HepG2 (cell line): ENCODE results near the gene ABTB2. TPM values are rescaled to one million over a fixed set of nuclear protein-coding genes. Genes with fewer than 3 reads are reported as not detected.

Experiments
- ATAC-seq: fragments of 200-7000 bp; cut with Tn5 transposase; 3 replicates; pipeline ENCODE4 v1.9.1; 2020; ENCODE audit warnings: mild to moderate bottlenecking, moderate library complexity
- BruUV-seq: library from RNA; stranded (reverse); fragments of 400-500 nt; replicated peaks from 2 replicates; lab custom pipeline; 2021; lab: Mats Ljungman, UMichigan
- CTCF ChIA-PET: fragments of 300-600 bp; formaldehyde crosslinking; extraction: SDS; loops from one replicate; lab custom pipeline; 2021; ENCODE audit warnings: low total read pairs, inconsistent platforms, low intra/inter-chr PET ratio; lab: Yijun Ruan, JAX
- POLR2A ChIA-PET: fragments of 350-600 bp; sonication (Branson Sonifier 250); formaldehyde crosslinking; loops from one replicate; lab custom pipeline; 2020; ENCODE audit warnings: antibody characterized with exemption, inconsistent platforms; lab: Yijun Ruan, JAX
- DNase-seq: peaks from one replicate; pipeline ENCODE4 v3.0.0-alpha.2; 2015; ENCODE audit warnings: low spot score
- FAIRE-seq: peaks from 3 replicates; lab custom pipeline; 2011; peaks lifted over from hg19 to GRCh38; lab: Jason Lieb, UNC
- H2AFZ ChIP-seq: one replicate; pipeline ENCODE4 v1.6.1; 2011; ENCODE audit warnings: low read length, inconsistent platforms
- H3K27ac ChIP-seq: fragments of 300-600 bp; 3 replicates; pipeline ENCODE4 v1.8.0; 2011; ENCODE audit warnings: mixed run types, mild to moderate bottlenecking, mixed read lengths, low read length, inconsistent platforms; ENCODE audit not compliant: insufficient read depth; ENCODE audit errors: extremely low read length
- H3K27me3 ChIP-seq, 2 experiments: fragments of 200-600 bp in 1 of 2; 2 replicates in 1 of 2; 3 replicates in 1 of 2; pipeline versions ENCODE4 v1.6.0 to v1.8.0; 2011; ENCODE audit warnings: low read length in 2 of 2, mild to moderate bottlenecking in 2 of 2, moderate library complexity in 2 of 2, inconsistent platforms in 1 of 2; ENCODE audit not compliant: insufficient read depth in 2 of 2, control insufficient read depth in 1 of 2
- H3K36me3 ChIP-seq, 2 experiments: fragments of 200-600 bp in 1 of 2; replicated peaks in 1 of 2; 2 replicates in 1 of 2; 3 replicates in 1 of 2; pipeline versions ENCODE4 v1.5.1 to v1.8.0; 2011; ENCODE audit warnings: low read length in 2 of 2, inconsistent platforms in 1 of 2; ENCODE audit not compliant: insufficient read depth in 2 of 2, control insufficient read depth in 1 of 2
- H3K4me1 ChIP-seq: 2 replicates; pipeline ENCODE4 v1.5.1; 2012; ENCODE audit warnings: low read length, inconsistent platforms; ENCODE audit not compliant: insufficient read depth
- H3K4me2 ChIP-seq: 2 replicates; pipeline ENCODE4 v1.6.0; 2011; ENCODE audit warnings: low read depth, low read length, inconsistent platforms
- H3K4me3 ChIP-seq, 3 experiments: fragments of 200-600 bp in 1 of 3; sonication (generic), shearing (Covaris generic) in 1 of 3; replicated peaks in 1 of 3; 2 replicates each; pipeline ENCODE4 v1.5.1; 2011 to 2016; ENCODE audit warnings: low read length in 3 of 3, inconsistent platforms in 2 of 3, low read depth in 2 of 3, mild to moderate bottlenecking in 2 of 3, control low read depth in 1 of 3, mixed read lengths in 1 of 3; ENCODE audit not compliant: insufficient read depth in 1 of 3
- H3K79me2 ChIP-seq: one replicate; pipeline ENCODE4 v1.6.1; 2011; ENCODE audit warnings: low read length, inconsistent platforms; ENCODE audit not compliant: insufficient read depth
- H3K9ac ChIP-seq: 2 replicates; pipeline ENCODE4 v1.6.0; 2011; ENCODE audit warnings: mild to moderate bottlenecking, low read depth, low read length, inconsistent platforms; ENCODE audit not compliant: insufficient read depth
- H3K9me3 ChIP-seq: 2 replicates; pipeline ENCODE4 v1.5.1; 2012; ENCODE audit warnings: mild to moderate bottlenecking, low read length
- H4K20me1 ChIP-seq: 2 replicates; pipeline ENCODE4 v1.6.0; 2011; ENCODE audit warnings: inconsistent platforms, mild to moderate bottlenecking, low read length, moderate library complexity; ENCODE audit not compliant: insufficient read depth
- EEA1 ChIP-seq: sonication (generic); formaldehyde crosslinking; IDR thresholded peaks from 2 replicates; pipeline ENCODE4 v1.5.1; 2020; ENCODE audit warnings: mild to moderate bottlenecking, missing genetic modification reagents, borderline replicate concordance
- HOXD1 ChIP-seq: sonication (generic); formaldehyde crosslinking; IDR thresholded peaks from 2 replicates; pipeline ENCODE4 v1.5.0; 2020; ENCODE audit warnings: missing genetic modification reagents
- IRX3 ChIP-seq: sonication (generic); formaldehyde crosslinking; IDR thresholded peaks from 2 replicates; pipeline ENCODE4 v1.8.1; 2023; ENCODE audit warnings: mild to moderate bottlenecking, low read depth, missing genetic modification reagents, borderline replicate concordance
- MAFG ChIP-seq: sonication (generic); formaldehyde crosslinking; IDR thresholded peaks from 2 replicates; pipeline ENCODE4 v1.5.1; 2020; ENCODE audit warnings: mild to moderate bottlenecking, missing genetic modification reagents
- PHF5A ChIP-seq: IDR thresholded peaks from one replicate; pipeline ENCODE4 v1.6.1; 2018; ENCODE audit warnings: low read depth, missing genetic modification reagents; ENCODE audit not compliant: unreplicated experiment
- RBFOX2 ChIP-seq: fragments of 200-400 bp; formaldehyde crosslinking; IDR thresholded peaks from 2 replicates; pipeline ENCODE4 v1.6.1; 2017; ENCODE audit warnings: low read depth, mild to moderate bottlenecking, low read length
- SMAD9 ChIP-seq: sonication (generic); formaldehyde crosslinking; IDR thresholded peaks from 2 replicates; pipeline ENCODE4 v1.5.1; 2020; ENCODE audit warnings: mild to moderate bottlenecking, missing genetic modification reagents
- SMYD3 ChIP-seq: sonication (generic); formaldehyde crosslinking; IDR thresholded peaks from 2 replicates; pipeline ENCODE4 v1.8.1; 2023; ENCODE audit warnings: mild to moderate bottlenecking, missing genetic modification reagents
- SP140L ChIP-seq: sonication (generic); formaldehyde crosslinking; IDR thresholded peaks from 2 replicates; pipeline ENCODE4 v1.4.0; 2020; ENCODE audit warnings: missing genetic modification reagents, borderline replicate concordance
- ZBTB33 ChIP-seq: sonication (generic); formaldehyde crosslinking; IDR thresholded peaks from 2 replicates; pipeline ENCODE4 v1.4.0; 2020; ENCODE audit warnings: missing genetic modification reagents
- ZC3H13 ChIP-seq: sonication (generic); formaldehyde crosslinking; IDR thresholded peaks from 2 replicates; pipeline ENCODE4 v1.8.1; 2023; ENCODE audit warnings: mild to moderate bottlenecking, missing genetic modification reagents, moderate library complexity
- ZC3H4 ChIP-seq: sonication (generic); formaldehyde crosslinking; IDR thresholded peaks from 2 replicates; pipeline ENCODE4 v1.4.0; 2020; ENCODE audit warnings: missing genetic modification reagents, borderline replicate concordance
- ZNF276 ChIP-seq: sonication (generic); formaldehyde crosslinking; IDR thresholded peaks from 2 replicates; pipeline ENCODE4 v1.4.0; 2020; ENCODE audit warnings: mild to moderate bottlenecking, low read depth, missing genetic modification reagents
- ZNF296 ChIP-seq: sonication (generic); formaldehyde crosslinking; conservative IDR thresholded peaks from 2 replicates; pipeline ENCODE4 v1.5.0; 2020; ENCODE audit warnings: mild to moderate bottlenecking, missing genetic modification reagents
- ZNF547 ChIP-seq: sonication (generic); formaldehyde crosslinking; IDR thresholded peaks from 2 replicates; pipeline ENCODE4 v1.5.1; 2020; ENCODE audit warnings: mild to moderate bottlenecking, missing genetic modification reagents
- ZNF557 ChIP-seq: sonication (generic); formaldehyde crosslinking; IDR thresholded peaks from 2 replicates; pipeline ENCODE4 v1.4.0; 2020; ENCODE audit warnings: missing genetic modification reagents
- ZNF563 ChIP-seq: sonication (generic); formaldehyde crosslinking; IDR thresholded peaks from 2 replicates; pipeline ENCODE4 v1.8.0; 2022; ENCODE audit warnings: mild to moderate bottlenecking, moderate library complexity, missing genetic modification reagents
- ZNF619 ChIP-seq: sonication (generic); formaldehyde crosslinking; IDR thresholded peaks from 2 replicates; pipeline ENCODE4 v1.4.0; 2020; ENCODE audit warnings: mild to moderate bottlenecking, missing genetic modification reagents
- ZNF713 ChIP-seq: sonication (generic); formaldehyde crosslinking; IDR thresholded peaks from 2 replicates; pipeline ENCODE4 v1.4.0; 2020; ENCODE audit warnings: mild to moderate bottlenecking, missing genetic modification reagents
- WGBS: methylation state at CpG from one replicate; pipeline ENCODE4 v1.1.6; 2017; ENCODE audit warnings: low lambda C conversion rate; 5-methylcytosine and 5-hydroxymethylcytosine counted together
- in situ Hi-C: cut with HindIII; loops from 2 replicates; pipeline ENCODE4 v1.10.0; 2017; ENCODE audit warnings: low pct_unique_long_range_greater_than_20kb; ENCODE audit not compliant: extremely low pct_ligation_motif_present
- intact Hi-C: fragments of 100-400 bp; cut with micrococcal nuclease; formaldehyde crosslinking; loops from one replicate; pipeline ENCODE4 v1.10.0; 2022; ENCODE audit not compliant: unreplicated experiment
- polyA plus RNA-seq, 8 experiments: library from polyadenylated mRNA; depleted of rRNA in 3 of 8; stranded (reverse) in 7 of 8; unstranded in 1 of 8; fragments of >200 nt; fragmentation: Illumina TruSeq in 4 of 8; extraction: Trizol in 4 of 8; gene quantifications; 2 replicates each; pipeline versions ENCODE4 v1.2.1 to v1.2.3, GENCODE V29; 2011 to 2016; ENCODE audit warnings: low read depth in 4 of 8, missing spikeins in 1 of 8, mixed read lengths in 1 of 8; ENCODE audit not compliant: insufficient read depth in 1 of 8
- total RNA-seq, 5 experiments: library from RNA; depleted of rRNA; stranded (reverse); fragments of >200 nt; fragmentation: Illumina TruSeq; extraction: Trizol; gene quantifications; 2 replicates each; pipeline ENCODE4 v1.2.3, GENCODE V29; 2016; ENCODE audit warnings: low read depth in 1 of 5
- TF ChIP-seq, protein P1 (sequence below): sonication (generic); formaldehyde crosslinking; IDR thresholded peaks from 2 replicates; pipeline ENCODE4 v1.4.0; 2020; ENCODE audit warnings: missing genetic modification reagents

Gene ABTB2
- total and polyA plus RNA-seq, 2 of the 13 experiments (the other 11 are each of a cell fraction or from before 2014, with no cell fraction given), result 5.1 to 15.4 TPM

DNA sequence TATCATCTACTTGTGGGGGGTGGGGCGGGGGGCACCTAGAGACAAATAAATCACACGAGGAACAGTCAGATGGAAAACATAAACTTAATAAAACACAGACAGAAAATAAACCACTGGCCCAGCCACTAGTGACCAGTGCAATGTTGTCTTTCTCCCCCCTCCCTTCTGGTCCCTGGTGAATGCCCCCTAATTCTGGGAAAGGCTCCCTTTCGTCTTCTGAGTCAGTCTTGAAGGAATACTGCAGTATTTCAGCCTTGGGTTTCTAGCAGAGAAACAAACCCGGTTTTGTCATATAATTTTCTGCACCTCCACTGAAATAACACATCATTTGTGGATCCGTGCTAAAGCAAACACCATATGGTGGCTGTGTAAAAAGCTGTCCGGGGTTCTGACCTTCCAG lies 101.7 kb downstream of the ABTB2 start (continued):
- TF ChIP-seq ZBTB33 (CRISPR knock-in tag), result no peak
- no peak for TF ChIP-seq ZC3H4
- TF ChIP-seq, protein P1, sequence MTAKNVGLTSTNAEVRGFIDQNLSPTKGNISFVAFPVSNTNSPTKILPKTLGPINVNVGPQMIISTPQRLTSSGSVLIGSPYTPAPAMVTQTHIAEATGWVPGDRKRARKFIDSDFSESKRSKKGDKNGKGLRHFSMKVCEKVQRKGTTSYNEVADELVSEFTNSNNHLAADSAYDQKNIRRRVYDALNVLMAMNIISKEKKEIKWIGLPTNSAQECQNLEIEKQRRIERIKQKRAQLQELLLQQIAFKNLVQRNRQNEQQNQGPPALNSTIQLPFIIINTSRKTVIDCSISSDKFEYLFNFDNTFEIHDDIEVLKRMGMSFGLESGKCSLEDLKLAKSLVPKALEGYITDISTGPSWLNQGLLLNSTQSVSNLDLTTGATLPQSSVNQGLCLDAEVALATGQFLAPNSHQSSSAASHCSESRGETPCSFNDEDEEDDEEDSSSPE, result no peak
- no peak for TF ChIP-seq ZNF713
- TF ChIP-seq, all 625 proteins: peak for 0

DNA sequence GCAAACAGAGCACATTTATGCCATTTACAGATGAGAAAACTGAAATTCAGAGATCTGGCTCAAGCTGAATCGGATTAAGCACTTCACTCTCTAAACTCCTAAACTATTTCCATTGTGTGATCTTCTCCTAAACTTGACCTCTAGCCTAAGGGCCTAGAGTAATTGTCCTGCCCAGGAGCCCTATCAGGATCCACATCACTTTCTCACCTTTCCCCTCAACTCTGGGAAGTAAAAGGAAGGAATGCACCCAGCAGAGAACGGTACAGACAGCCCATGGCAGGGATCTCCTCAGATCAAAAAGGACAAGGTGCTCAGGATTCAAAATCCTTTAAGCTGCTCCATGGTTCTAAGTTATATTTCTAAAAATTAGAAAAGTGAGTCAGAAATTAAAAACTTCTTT lies 102.7 kb downstream of the ABTB2 start:
- in situ Hi-C loops, result no loop called here
- peaks cover 3% of the 10 kb centered on the region; the same call in 1 of the 2 replicates for H4K20me1 ChIP-seq
- DNase-seq, result no peak
- intact Hi-C loops, result no loop called here
- H3K4me1 ChIP-seq, result peaks cover 19% of the 10 kb centered on the region
- no peak overlapping the region for H2AFZ ChIP-seq
- H3K4me2 ChIP-seq, result no peak overlapping the region
- no peak overlapping the region for H3K9ac ChIP-seq
- no peak overlapping the region for H3K27ac ChIP-seq
- no peak for FAIRE-seq
- H3K27me3 ChIP-seq, result no peaks in the 10 kb centered on the region
- no peak for ATAC-seq
- no peaks in the 10 kb centered on the region for H3K9me3 ChIP-seq
- H3K36me3 ChIP-seq, result no peaks in the 10 kb centered on the region
- no TSS peak for BruUV-seq
- H3K79me2 ChIP-seq, result peaks cover 2% of the 10 kb centered on the region
- no peak overlapping the region for H3K4me3 ChIP-seq
- POLR2A ChIA-PET, result no interaction called here
- TF ChIP-seq ZNF619 (CRISPR knock-in tag), result no peak
- no peak for TF ChIP-seq ZNF276 (CRISPR knock-in tag)
- no peak for TF ChIP-seq ZC3H13 (CRISPR knock-in tag)
- no peak for TF ChIP-seq ZNF547 (CRISPR knock-in tag)
- TF ChIP-seq MAFG (CRISPR knock-in tag), result no peak
- no peak for TF ChIP-seq PHF5A (CRISPR knock-in tag)
- TF ChIP-seq SP140L (CRISPR knock-in tag), result no peak
- no peak for TF ChIP-seq EEA1
- TF ChIP-seq IRX3 (CRISPR knock-in tag), result no peak
- TF ChIP-seq SMAD9, result no peak
- TF ChIP-seq HOXD1 (CRISPR knock-in tag), result no peak
- no peak for TF ChIP-seq ZNF296 (CRISPR knock-in tag)
- TF ChIP-seq ZNF557 (CRISPR knock-in tag), result no peak
- TF ChIP-seq RBFOX2, result no peak
- TF ChIP-seq ZNF563 (CRISPR knock-in tag), result no peak
- TF ChIP-seq SMYD3, result no peak
- CTCF ChIA-PET, result no interaction called here
- WGBS, result 100% methylated on average over 2 of the region's 2 CpGs
